Ascending aorta (tissue), 2 donors: ENCODE measurements around the gene RTN4. TPM values are rescaled to one million over a fixed set of nuclear protein-coding genes. Genes with fewer than 3 reads are reported as not detected.

Experiments used
- DNase-seq, 2 donors: peaks; one replicate each; pipeline ENCODE4 v3.0.0-alpha.2; 2019; ENCODE audit warnings: low spot score in 2 of 2
- H3K27ac ChIP-seq, 2 donors: fragments of 200-600 bp; sonication (generic); one replicate each; pipeline ENCODE4 v1.5.1; 2016 to 2017; ENCODE audit warnings: mild to moderate bottlenecking in 1 of 2
- H3K27me3 ChIP-seq: fragments of 200-600 bp; sonication (generic); one replicate; pipeline ENCODE4 v1.5.1; 2017
- H3K36me3 ChIP-seq, 2 donors: fragments of 200-600 bp; sonication (generic); one replicate each; pipeline ENCODE4 v1.5.1; 2016
- H3K4me1 ChIP-seq, 2 donors: fragments of 200-600 bp; sonication (generic); one replicate each; pipeline ENCODE4 v1.5.1; 2016 to 2017; ENCODE audit warnings: mild to moderate bottlenecking in 1 of 2
- H3K4me3 ChIP-seq, 2 donors: fragments of 200-600 bp; sonication (generic); one replicate each; pipeline ENCODE4 v1.5.1; 2016 to 2017; ENCODE audit warnings: mild to moderate bottlenecking in 1 of 2
- H3K9me3 ChIP-seq, 2 donors: fragments of 200-600 bp; sonication (generic); one replicate each; pipeline ENCODE4 v1.5.1; 2016
- CTCF ChIP-seq, 3 experiments: fragments of 200-600 bp in 2 of 3; fragments of 450-650 bp in 1 of 3; sonication (generic) in 2 of 3; IDR thresholded peaks; one replicate each; pipeline ENCODE4 v1.5.1; 2016 to 2019; ENCODE audit warnings: antibody characterized with exemption in 3 of 3, mild to moderate bottlenecking in 1 of 3, moderate library complexity in 1 of 3
- intact Hi-C: fragments of 100-400 bp; cut with DNase I; formaldehyde crosslinking; loops from one replicate; pipeline ENCODE4 v1.15.1; 2023
- total RNA-seq: library from RNA; depleted of rRNA; stranded (reverse); fragments of >200 nt; gene quantifications from one replicate; pipeline ENCODE4 v1.1.0, GENCODE V29; 2016

The RTN4 gene
- total RNA-seq, 1 donor from 2014 or later: 296 TPM

GRCh38 chr2:54957321-54957999, 92.8 kb downstream of the RTN4 start:
- intact Hi-C loops: no loop called here
- Histone ChIP-seq H3K4me1 (no peaks in the 10 kb centered on the region), H3K36me3 (no peaks in the 10 kb centered on the region), H3K9me3 (no peaks in the 10 kb centered on the region), H3K4me3 (no peak overlapping the region), H3K27ac (no peak overlapping the region), H3K27me3 (no peaks in the 10 kb centered on the region)
- TF ChIP-seq CTCF (IDR thresholded peaks at IDR 0.05): no peak
- DNase-seq: no peak

GRCh38 chr2:54956111-54956627, 94.1 kb downstream of the RTN4 start:
- no peaks in the 10 kb centered on the region for H3K27me3 ChIP-seq
- H3K4me3 ChIP-seq: no peak overlapping the region
- H3K36me3 ChIP-seq: no peaks in the 10 kb centered on the region
- TF ChIP-seq CTCF (IDR thresholded peaks at IDR 0.05): no peak
- no peak overlapping the region for H3K27ac ChIP-seq
- no peak for DNase-seq
- no peaks in the 10 kb centered on the region for H3K9me3 ChIP-seq
- no peaks in the 10 kb centered on the region for H3K4me1 ChIP-seq
- intact Hi-C loops: no loop called here

- H3K27ac ChIP-seq: no peak overlapping the region
- TF ChIP-seq CTCF (IDR thresholded peaks at IDR 0.05): no peak
These were observed 94.7 kb downstream of the RTN4 start for GRCh38 chr2:54955358-54956110.

GRCh38 chr2:54954705-54955357, 95.4 kb downstream of the RTN4 start:
- Histone ChIP-seq H3K36me3 (no peaks in the 10 kb centered on the region), H3K9me3 (no peaks in the 10 kb centered on the region), H3K27me3 (no peaks in the 10 kb centered on the region), H3K27ac (no peak overlapping the region), H3K4me3 (no peak overlapping the region), H3K4me1 (no peaks in the 10 kb centered on the region)
- no peak for DNase-seq
- intact Hi-C loops: no loop called here
- TF ChIP-seq CTCF (IDR thresholded peaks at IDR 0.05): no peak

More at GRCh38 chr2:54955358-54956110, 94.7 kb downstream of the RTN4 start:
- Histone ChIP-seq H3K9me3 (no peaks in the 10 kb centered on the region), H3K36me3 (no peaks in the 10 kb centered on the region), H3K4me3 (no peak overlapping the region), H3K27me3 (no peaks in the 10 kb centered on the region), H3K4me1 (no peaks in the 10 kb centered on the region)
- DNase-seq: no peak
- intact Hi-C loops: no loop called here

- Histone ChIP-seq H3K9me3 (no peaks in the 10 kb centered on the region), H3K27me3 (no peaks in the 10 kb centered on the region), H3K27ac (no peak overlapping the region), H3K4me3 (no peak overlapping the region), H3K36me3 (no peaks in the 10 kb centered on the region), H3K4me1 (no peaks in the 10 kb centered on the region)
- intact Hi-C loops: no loop called here
- no peak for TF ChIP-seq CTCF (IDR thresholded peaks at IDR 0.05)
- no peak for DNase-seq
These were observed 96.1 kb downstream of the RTN4 start for GRCh38 chr2:54954158-54954557.
